GM18861 (cell line): ENCODE data around the gene APLF.
A peak's percentile ranks its signal among the peaks of the same experiment; 100 is the strongest.
"Not testable (repeated sequence)": the region's sequence is repeated elsewhere in the genome, so short reads cannot be mapped to it uniquely, and the experiment has no call there.

Experiments used
- ATAC-seq: cut with Tn5 transposase; IDR thresholded peaks from one replicate; pipeline ENCODE4 v1.9.1; 2021; ENCODE audit not compliant: unreplicated experiment

Gene APLF

DNA sequence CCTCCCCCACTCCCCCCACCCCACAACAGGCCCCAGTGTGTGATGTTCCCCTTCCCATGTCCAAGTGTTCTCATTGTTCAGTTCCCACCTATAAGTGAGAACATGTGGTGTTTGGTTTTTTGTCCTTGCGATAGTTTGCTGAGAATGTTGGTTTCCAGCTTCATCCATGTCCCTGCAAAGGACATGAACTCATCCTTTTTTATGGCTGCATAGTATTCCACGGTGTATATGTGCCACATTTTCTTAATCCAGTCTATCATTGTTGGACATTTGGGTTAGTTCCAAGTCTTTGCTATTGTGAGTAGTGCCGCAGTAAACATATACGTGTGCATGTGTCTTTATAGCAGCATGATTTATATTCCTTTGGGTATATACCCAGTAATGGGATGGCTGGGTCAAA, 103.0 kb downstream of the APLF start:
- ATAC-seq = not testable (repeated sequence)

DNA sequence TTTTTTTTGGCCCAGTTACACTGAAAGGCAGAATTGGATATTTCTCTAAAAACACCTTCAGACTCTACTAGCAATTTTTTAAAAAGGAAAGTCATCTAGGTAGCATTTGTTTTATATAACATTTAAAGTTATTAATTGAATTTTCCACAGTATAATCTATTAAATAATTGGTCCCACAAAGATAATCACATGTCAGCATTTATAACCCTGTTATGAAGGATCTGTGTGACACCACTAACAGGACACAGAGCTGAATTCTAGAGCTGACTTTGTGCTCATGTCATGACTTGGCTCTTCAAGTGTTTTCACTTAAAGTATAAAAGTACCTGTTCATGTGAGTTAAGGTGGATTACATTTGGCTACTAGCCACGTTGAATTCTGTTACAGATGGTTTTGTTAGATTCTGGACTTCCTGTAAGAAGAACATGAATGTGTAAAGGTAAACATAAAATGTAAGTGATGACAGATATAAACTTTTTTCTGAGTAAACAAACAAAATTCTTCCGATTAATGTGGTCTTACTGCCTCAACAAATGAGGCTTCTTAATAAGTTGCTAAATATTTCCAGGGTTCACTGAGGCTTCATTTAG, 106.9 kb downstream of the APLF start:
- ATAC-seq = no peak

DNA sequence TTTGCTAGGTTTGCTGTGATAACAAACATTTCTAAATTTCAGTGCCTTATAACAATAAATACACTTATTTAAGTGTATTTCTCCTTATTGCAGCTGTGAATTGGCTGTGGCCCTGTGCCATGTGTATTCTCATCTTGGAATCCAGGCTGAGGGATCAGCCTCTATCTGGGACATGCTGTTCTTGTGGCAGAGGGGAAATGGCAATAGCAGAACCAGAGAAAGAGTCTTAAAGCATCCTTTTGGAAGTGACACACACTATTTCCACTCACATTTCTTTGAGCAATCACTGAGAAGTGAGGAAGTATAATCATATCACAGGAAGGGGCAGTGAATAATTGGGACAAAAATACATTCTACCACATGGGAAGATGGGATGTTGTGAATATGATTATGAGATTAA, 109.8 kb downstream of the APLF start:
- ATAC-seq = no peak

DNA sequence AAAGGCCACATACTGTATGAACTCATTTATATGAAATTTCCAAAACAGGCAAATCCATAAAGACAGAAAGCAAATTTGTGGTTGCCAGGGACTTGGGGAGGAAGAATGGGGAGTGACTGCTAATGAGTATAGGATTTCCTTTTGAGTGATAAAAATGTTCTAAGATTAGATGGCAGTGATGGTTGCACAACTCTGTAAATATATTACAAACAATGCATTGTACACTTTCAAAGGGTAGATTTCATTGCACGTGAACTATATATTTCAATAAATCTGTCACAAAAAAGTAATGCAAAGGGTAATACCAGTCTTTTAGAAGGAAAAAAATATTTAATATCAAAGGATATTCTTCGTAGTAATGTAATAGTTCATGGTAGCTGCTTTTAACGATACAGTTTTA, 112.3 kb downstream of the APLF start:
- ATAC-seq = no peak

DNA sequence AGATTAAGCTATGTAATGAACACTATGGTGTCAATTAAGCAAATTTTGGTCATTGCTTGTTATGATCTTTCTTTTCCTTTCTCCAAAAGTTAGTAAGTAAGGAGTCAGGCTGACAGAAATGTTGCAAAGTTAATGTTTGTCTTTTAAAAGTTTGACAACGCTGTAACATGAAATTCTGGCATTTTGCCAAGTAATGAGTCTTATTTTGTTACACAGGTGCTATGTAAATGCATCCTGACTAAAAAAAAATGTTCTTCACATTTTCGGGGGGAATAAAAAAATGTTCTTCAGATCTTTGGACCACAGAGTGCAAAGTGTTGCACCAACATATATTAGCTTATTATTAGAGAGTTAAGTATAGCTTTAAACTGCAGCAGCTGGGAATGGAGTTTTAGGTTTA, 121.2 kb downstream of the APLF start:
- ATAC-seq = no peak

DNA sequence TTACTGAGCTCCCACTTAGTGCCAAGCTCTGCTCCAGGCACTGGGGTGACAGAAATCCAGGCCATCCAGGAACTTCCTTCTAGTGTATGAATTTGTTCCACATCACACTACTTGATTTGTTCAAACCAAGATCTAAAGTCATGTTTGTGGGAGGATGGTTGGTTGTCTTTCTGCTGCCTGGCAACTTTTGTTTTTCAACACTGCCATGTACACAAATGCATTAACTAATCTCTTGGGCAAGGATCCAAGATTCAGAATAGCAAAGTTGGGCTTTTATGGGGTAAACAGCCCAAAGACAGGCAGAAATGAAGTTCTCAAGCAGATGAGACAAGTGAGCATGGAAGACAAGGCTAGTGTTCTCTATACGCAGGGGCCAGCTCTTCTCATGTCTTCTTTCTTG, 122.6 kb downstream of the APLF start:
- ATAC-seq = no peak

DNA sequence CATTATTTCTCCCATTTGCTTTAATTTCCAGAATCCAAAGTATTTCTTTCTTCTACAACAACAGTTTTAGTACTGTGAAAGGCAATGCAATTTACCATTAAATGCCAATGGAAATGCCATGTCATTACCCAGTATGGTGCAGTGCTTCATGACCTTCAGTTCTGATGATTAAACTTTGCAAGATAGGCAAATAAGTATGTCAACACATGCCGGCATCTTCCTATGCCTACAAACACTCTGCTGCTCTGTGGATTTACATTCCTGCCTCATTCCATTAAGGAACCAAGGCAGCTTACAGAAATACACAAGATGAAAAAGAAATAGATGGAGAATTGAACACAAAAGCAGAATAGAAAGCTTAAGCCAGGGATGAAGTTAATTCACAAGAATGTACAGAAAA, 123.3 kb downstream of the APLF start:
- no peak for ATAC-seq

DNA sequence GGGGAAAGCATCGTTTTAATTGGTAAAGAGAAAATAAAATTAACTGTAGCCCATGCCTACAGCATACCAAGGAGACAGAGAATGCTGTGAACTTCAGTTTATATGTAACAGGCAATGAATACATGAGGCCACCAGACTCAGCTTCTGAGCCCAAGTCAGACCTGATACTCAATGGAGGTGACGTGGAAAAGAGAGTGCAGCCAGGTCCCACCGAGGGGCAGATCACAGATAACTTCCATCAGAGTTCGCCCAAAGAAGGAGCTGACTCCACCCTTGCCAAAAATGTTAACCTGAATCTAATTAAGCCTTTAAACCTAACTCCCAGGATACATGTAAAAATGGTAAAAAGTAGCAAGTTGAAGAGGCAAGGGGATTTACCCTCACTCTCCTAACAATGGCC, 123.8 kb downstream of the APLF start:
- ATAC-seq = no peak

DNA sequence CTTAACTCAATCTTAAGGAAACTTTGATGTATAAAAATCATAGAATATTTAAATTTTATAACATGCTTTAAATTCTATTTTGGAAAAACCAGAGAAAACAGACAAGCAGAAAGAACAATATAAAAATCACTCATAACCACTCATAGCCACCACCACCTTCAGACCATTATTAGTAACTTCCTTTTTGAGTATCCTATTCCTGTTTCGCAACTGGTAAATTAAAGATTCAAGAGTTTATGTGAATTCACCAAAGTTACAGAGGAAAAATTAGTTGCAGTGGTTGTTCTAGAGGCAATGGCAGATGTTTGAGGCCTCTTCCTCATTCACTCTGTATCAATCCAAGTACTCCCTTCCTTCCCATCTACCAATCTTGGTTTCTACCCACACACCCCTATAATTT, 126.7 kb downstream of the APLF start:
- no peak for ATAC-seq

DNA sequence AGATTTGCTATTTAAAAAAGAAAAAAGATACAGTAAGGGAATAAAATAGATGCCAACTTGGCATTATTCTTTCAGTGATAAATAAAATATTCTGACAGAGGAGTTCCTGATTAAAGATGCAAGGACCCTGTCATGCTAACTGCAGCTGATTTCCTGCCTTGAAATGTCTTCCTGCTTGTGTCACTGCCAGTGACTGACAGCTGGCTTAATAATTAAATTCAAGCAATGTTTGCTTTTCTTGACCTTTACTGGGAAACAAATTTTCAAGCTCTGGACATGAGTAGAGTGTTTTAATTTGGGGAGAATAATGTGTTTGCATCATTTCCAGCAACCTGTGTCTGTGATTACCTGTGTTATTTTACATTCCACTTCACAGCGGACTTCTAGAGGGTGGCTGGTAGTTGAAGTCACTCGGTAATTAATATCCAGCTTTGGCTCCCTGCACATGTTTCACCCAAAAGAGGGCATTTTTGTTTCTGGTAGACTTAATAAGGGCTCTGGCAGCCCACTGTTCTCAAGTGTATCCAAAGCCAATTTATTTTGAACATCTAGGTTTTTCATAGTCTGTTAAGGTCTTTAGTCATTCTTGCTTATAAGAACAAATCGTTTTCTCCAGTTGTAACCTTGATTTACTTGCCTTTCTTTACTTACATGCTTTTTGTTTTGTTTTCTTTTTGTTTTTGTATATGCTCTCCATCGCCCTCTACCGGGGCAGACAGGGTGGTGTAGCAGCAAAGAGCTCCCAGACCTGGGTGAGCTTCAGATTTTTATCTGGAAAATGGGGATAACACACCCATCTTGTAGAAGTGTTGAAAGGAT, 127.5 kb downstream of the APLF start:
- peak; percentile 70 for ATAC-seq

DNA sequence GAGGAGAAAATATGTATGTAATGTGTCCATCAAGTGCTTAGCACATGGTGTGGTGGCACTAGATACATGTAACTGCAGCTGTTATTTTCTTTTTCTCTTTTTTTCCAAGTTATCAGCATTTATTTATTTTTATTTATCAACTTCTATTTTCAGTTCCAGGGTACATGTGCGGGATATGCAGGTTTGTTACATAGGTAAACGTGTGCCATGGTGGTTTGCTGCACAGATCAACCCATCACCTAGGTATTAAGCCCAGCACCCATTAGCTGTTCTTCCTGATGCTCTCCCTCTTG, 128.1 kb downstream of the APLF start:
- ATAC-seq = not testable (repeated sequence)

DNA sequence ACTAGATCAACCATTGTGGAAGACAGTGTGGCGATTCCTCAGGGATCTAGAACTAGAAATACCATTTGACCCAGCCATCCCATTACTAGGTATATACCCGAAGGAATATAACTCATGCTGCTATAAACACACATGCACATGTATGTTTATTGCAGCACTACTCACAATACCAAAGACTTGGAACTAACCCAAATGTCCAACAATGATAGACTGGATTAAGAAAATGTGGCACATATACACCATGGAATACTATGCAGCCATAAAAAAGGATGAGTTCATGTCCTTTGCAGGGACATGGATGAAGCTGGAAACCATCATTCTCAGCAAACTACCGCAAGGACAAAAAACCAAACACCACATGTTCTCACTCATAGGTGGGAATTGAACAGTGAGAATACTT, 133.1 kb downstream of the APLF start:
- not testable (repeated sequence) for ATAC-seq

DNA sequence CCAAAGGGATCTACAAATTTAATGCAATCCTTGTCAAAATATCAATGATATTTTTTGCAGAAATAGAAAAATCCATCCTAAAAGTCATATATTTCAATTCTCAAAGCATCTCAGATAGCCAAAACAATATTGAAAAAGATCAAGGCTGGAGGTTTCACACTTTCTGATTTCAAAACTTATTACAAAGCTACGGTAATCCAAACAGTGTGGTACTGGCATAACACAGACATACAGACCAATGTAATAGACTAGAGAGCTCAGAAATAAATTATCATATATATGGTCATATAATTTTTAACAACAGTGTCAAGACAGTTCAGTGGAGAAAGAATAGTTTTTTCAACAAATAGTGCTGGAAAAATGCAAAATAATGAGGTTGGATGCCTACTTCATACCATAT, 135.7 kb downstream of the APLF start:
- no peak for ATAC-seq

DNA sequence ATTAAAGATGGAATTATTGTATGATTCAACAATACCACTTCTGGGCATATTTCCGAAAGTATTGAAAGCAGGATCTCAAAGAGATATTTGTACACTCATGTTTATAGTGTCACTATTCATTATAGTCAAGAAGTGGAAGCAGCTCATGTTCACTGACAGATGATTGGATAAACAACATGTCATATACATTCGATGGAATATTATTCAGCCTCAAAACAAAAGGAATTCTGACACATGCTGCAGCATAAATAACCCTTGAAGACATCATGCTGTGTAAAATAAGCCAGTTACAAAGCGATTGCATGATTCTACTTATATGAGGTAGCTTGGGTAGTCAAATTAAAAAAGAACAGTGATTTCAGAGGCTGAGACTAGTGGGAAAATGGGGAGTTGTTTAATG, 136.7 kb downstream of the APLF start:
- no peak for ATAC-seq

DNA sequence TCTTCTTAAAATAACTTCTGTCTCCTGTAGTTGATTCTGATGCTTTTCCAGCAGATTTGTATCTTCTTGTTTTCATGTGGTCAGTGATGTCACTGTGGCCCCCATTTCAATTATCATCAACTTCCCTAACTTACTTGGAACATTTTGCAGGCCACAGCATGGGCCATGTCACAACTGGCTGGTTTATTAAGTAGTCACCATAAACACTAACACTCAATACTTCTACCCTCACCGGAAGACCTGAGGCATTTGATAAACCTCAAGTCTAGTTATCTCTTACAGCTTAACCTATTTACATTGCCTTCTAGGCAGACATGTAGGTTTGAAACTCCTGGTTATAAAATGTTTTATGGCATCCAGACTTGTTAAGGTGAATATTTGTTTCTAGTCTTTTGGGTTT, 138.6 kb downstream of the APLF start:
- ATAC-seq = no peak

DNA sequence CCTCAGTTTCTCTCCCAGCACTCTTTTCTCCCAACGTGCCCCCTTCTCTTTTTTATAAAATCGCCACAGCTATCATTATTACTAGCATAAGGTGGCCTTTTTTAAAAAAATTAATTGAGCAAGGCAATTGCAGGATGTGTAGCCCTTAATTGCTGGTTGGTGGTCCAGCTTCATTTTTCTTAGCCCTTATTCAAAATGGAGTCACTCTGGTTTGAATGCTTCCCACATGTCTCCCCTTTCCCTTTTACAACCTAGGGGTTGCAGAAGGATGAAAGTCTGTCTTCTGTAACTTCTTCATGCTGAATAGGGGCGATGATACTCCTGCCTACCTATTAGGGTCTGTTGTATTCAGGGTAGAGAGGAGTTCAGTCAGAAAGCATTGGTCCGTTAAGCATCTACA, 139.4 kb downstream of the APLF start:
- ATAC-seq = no peak

DNA sequence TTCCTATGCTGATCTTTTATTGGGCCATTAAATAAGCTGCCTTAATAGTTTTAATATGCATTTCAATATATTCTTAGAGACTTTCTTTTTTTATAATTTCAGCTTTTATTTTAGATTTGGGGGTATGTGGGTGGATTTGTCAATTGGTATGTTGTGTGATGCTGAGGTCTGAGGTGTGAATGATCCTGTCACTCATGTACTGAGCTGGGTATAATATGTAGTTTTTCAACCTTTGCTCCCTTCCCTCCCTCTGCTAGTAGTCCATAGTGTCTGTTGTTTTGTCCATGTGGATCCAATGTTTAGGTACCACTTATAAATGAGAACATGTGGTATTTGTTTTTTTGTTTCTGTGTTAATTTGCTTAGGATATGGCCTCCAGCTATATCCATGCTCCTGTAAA, 140.5 kb downstream of the APLF start:
- no peak for ATAC-seq

DNA sequence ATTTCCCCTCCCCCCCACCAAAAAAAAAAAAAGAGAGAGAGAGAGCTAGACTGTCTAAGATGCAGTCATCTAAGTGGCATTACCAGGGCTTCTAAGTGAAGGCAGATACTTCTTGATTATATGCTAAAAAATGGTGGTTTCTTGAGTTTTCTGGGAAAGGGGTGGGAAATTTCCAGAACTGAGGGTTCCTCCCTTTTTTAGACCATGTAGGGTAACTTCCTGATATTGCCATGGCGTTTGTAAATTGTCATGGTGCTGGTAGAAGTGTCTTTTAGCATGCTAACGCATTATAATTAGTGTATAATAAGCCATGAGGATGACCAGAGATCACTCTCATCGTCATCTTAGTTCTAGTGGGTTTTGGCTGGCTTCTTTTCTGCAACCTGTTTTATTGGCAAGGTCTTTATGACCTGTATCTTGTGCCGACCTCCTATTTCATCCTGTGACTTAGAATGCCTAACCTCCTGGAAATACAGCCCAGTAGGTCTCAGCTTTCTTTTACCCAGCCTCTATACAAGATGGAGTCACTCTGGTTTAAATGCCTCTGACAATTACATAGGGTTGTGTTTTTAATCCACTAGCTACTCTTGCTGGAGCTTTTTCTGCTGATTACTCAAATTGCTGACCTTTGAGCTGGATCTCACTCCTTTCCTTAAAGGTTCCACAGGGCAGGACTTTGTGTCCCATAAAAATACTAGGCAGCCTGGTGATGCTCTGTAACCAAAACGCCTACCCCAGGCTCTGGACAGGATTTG, 145.6 kb downstream of the APLF start:
- no peak for ATAC-seq

DNA sequence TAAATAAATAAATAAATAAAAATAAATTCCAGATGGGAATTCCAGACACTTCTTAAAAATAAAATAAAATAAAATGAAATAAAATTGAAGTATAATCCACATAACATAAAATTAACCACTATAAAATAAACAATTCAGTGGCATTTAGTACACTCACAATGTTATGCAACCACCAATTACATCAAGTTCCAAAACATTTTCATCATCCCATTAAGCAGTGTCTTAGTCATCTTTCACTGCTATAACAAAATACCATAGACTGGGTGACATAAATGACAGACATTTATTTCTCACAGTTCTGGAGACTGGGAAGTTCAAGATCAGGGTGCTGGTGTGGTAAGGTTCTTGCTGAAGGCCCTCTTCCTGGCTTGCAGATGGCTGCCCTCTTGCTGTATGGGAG, 153.4 kb downstream of the APLF start:
- no peak for ATAC-seq

DNA sequence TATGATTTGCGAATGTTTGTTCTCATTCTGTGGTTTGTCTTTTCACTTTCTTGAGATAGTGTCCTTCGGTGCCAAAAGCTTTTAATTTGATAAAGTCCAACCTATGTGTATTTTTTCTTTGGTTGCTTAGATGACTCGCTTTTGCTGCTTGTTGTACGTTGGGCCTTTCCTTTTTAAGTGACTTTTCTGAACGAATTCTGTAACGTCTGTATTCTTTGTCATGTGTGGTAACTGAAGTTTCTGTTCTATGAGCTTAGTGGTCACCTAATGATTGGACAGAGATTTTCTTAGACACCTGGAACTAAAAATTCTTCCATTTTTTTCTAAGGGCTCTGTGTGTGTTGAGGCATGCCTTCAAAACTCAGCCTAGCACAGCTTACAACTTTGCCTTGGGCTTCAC, 156.4 kb downstream of the APLF start:
- ATAC-seq = no peak

DNA sequence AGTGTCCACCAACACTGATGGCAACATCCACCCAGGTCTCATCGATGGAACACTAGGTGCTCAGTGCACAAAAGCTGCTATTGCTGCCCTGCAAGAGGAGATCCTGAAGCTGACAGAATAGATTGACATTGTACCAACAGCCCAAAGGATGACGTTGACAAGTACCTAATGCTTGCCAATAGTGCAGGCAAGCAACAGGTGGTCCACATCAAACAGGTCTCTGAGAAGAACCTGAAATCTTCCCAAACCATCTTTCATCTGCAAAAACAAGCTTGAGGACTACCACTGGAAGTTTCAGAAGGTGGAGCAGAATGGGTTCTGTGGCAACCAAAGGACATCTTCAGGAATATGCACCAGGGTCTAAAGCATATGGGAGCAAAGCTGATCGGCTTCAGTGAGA, 160.2 kb downstream of the APLF start:
- no peak for ATAC-seq
